GM12878 (cell line): ENCODE measurements around the gene CCDC159. TPM values are rescaled to one million over a fixed set of nuclear protein-coding genes. Genes with fewer than 3 reads are reported as not detected.

ENCODE experiments used
- ATAC-seq: fragments of 200-7000 bp; cut with Tn5 transposase; 3 replicates; pipeline ENCODE4 v1.9.1; 2020; ENCODE audit warnings: mild to moderate bottlenecking, moderate library complexity
- BruUV-seq: library from RNA; stranded (reverse); fragments of 400-500 nt; replicated peaks from 2 replicates; lab custom pipeline; 2021; lab: Mats Ljungman, UMichigan
- CTCF ChIA-PET: fragments of 300-600 bp; sonication (Branson Sonifier 250); formaldehyde crosslinking; extraction: SDS; loops from one replicate; lab custom pipeline; 2021; ENCODE audit warnings: inconsistent platforms; lab: Yijun Ruan, JAX
- POLR2A ChIA-PET: fragments of 350-600 bp; formaldehyde crosslinking; extraction: SDS; loops from one replicate; lab custom pipeline; 2021; ENCODE audit warnings: inconsistent platforms; lab: Charles Lee
- RAD21 ChIA-PET: fragments of 300-600 bp; sonication (Branson Sonifier 250); formaldehyde crosslinking; loops from one replicate; lab custom pipeline; 2023; ENCODE audit warnings: antibody characterized with exemption; ENCODE audit not compliant: unreplicated experiment; lab: Charles Lee
- SMC1A ChIA-PET: fragments of 300-600 bp; sonication (Branson Sonifier 250); formaldehyde crosslinking; loops from one replicate; lab custom pipeline; 2023; ENCODE audit not compliant: unreplicated experiment, uncharacterized antibody; lab: Charles Lee
- DNase-seq: peaks from one replicate; pipeline ENCODE4 v3.0.0-alpha.2; 2011; ENCODE audit warnings: low read depth, low spot score
- FAIRE-seq: peaks from 3 replicates; lab custom pipeline; 2011; peaks lifted over from hg19 to GRCh38; lab: Jason Lieb, UNC
- H2AFZ ChIP-seq: 2 replicates; pipeline ENCODE4 v1.6.0; 2011; ENCODE audit warnings: low read depth, low read length, control low read depth; ENCODE audit not compliant: control insufficient read depth
- H3K27ac ChIP-seq: 2 replicates; pipeline ENCODE4 v1.5.1; 2011; ENCODE audit warnings: control low read depth; ENCODE audit not compliant: control insufficient read depth, insufficient read depth
- H3K27me3 ChIP-seq, 2 experiments: replicated peaks in 1 of 2; 2 replicates each; pipeline versions ENCODE4 v1.6.0 to v1.6.1; 2011; ENCODE audit warnings: low read length in 1 of 2; ENCODE audit not compliant: control insufficient read depth in 2 of 2, insufficient read depth in 2 of 2
- H3K36me3 ChIP-seq, 2 experiments: 2 replicates each; pipeline ENCODE4 v1.5.1; 2011; ENCODE audit warnings: low read length in 1 of 2; ENCODE audit not compliant: control insufficient read depth in 2 of 2, insufficient read depth in 2 of 2
- H3K4me1 ChIP-seq: 2 replicates; pipeline ENCODE4 v1.6.1; 2011; ENCODE audit warnings: mild to moderate bottlenecking, low read length, moderate library complexity, mixed read lengths; ENCODE audit not compliant: control insufficient read depth, insufficient read depth
- H3K4me2 ChIP-seq: 2 replicates; pipeline ENCODE4 v1.6.0; 2011; ENCODE audit warnings: control low read depth; ENCODE audit not compliant: control insufficient read depth, insufficient read depth
- H3K4me3 ChIP-seq: fragments of 200-600 bp; sonication (generic); 2 replicates; pipeline ENCODE4 v1.5.1; 2016
- H3K79me2 ChIP-seq: 2 replicates; pipeline ENCODE4 v1.6.0; 2011; ENCODE audit warnings: low read length; ENCODE audit not compliant: control insufficient read depth, insufficient read depth
- H3K9ac ChIP-seq: 2 replicates; pipeline ENCODE4 v1.8.0; 2011; ENCODE audit warnings: low read length, control low read depth, mixed read lengths; ENCODE audit not compliant: control insufficient read depth, insufficient read depth
- H3K9me3 ChIP-seq: replicated peaks from 3 replicates; pipeline ENCODE4 v1.5.1; 2011; ENCODE audit warnings: mild to moderate bottlenecking, low read length; ENCODE audit not compliant: control insufficient read depth, insufficient read depth
- H4K20me1 ChIP-seq: 2 replicates; pipeline ENCODE4 v1.6.0; 2011; ENCODE audit not compliant: control insufficient read depth, insufficient read depth
- ASH2L ChIP-seq: fragments of 300-600, 200-600 bp; sonication (generic); IDR thresholded peaks from 2 replicates; pipeline ENCODE4 v1.6.1; 2017; ENCODE audit warnings: low read depth, mild to moderate bottlenecking, borderline replicate concordance
- BMI1 ChIP-seq: fragments of 450-650 bp; IDR thresholded peaks from 2 replicates; pipeline ENCODE4 v1.6.1; 2016; ENCODE audit warnings: mild to moderate bottlenecking, moderate library complexity, borderline replicate concordance
- KAT2A ChIP-seq: conservative IDR thresholded peaks from 2 replicates; pipeline ENCODE4 v1.6.1; 2011; ENCODE audit warnings: low read depth, low read length; ENCODE audit not compliant: control insufficient read depth
- KLF5 ChIP-seq: fragments of 450-650 bp; IDR thresholded peaks from 2 replicates; pipeline ENCODE4 v1.6.1; 2014; ENCODE audit warnings: mild to moderate bottlenecking; ENCODE audit not compliant: partially characterized antibody
- POLR2AphosphoS2 ChIP-seq: IDR thresholded peaks from 2 replicates; pipeline ENCODE4 v1.6.1; 2011; ENCODE audit warnings: low read depth, mild to moderate bottlenecking, low read length, improper control_type of control experiment, moderate library complexity
- SREBF2 ChIP-seq: IDR thresholded peaks from 2 replicates; pipeline ENCODE4 v1.6.1; 2012; ENCODE audit warnings: mild to moderate bottlenecking, low read length
- SUZ12 ChIP-seq: fragments of 200-600 bp; sonication (generic); IDR thresholded peaks from one replicate; pipeline ENCODE4 v1.6.1; 2018; ENCODE audit warnings: antibody characterized with exemption, mild to moderate bottlenecking; ENCODE audit not compliant: unreplicated experiment
- WGBS: methylation state at CpG from one replicate; pipeline ENCODE4 v1.1.6; 2016; ENCODE audit warnings: low lambda C conversion rate; ENCODE audit not compliant: insufficient replicate concordance, insufficient coverage; ENCODE audit errors: missing lambda C conversion rate; 5-methylcytosine and 5-hydroxymethylcytosine counted together
- in situ Hi-C: fragments of 300-500 bp; cut with MboI; formaldehyde crosslinking; loops from 9 replicates; pipeline ENCODE4 v1.14.3; 2018; ENCODE audit warnings: mixed read lengths
- intact Hi-C: fragments of 100-400 bp; cut with micrococcal nuclease; formaldehyde crosslinking; loops from one replicate; pipeline ENCODE4 v1.14.2; 2022; ENCODE audit not compliant: unreplicated experiment
- polyA plus RNA-seq, 11 experiments: library from polyadenylated mRNA; depleted of rRNA in 4 of 11; unstranded in 6 of 11; stranded (reverse) in 5 of 11; fragments of >200 nt; fragmentation: Nextera tagmentation in 4 of 11; fragmentation: Illumina TruSeq in 1 of 11; extraction: Ambion mirVana in 4 of 11; extraction: Trizol in 1 of 11; gene quantifications; 1 replicate in 1 of 11; 2 replicates in 10 of 11; pipeline versions ENCODE4 v1.2.1 to v1.2.3, GENCODE V29; 2011 to 2016; ENCODE audit warnings: inconsistent platforms in 2 of 11, missing spikeins in 2 of 11, low read depth in 1 of 11
- total RNA-seq, 4 experiments: library from RNA; depleted of rRNA in 3 of 4; stranded (reverse); fragments of >200 nt in 3 of 4; fragmentation: Illumina TruSeq in 1 of 4; extraction: Trizol in 1 of 4; gene quantifications; 2 replicates each; pipeline versions ENCODE4 v1.2.1 to v1.2.3, GENCODE V29; 2013 to 2021
- TF ChIP-seq, protein P1 (sequence below): fragments of 450-650 bp; IDR thresholded peaks from 2 replicates; pipeline ENCODE4 v1.6.1; 2018; ENCODE audit warnings: borderline replicate concordance, mild to moderate bottlenecking; ENCODE audit not compliant: partially characterized antibody

Gene CCDC159
- total and polyA plus RNA-seq, 10 of the 15 experiments (the other 5 are each of a cell fraction or from before 2014, with no cell fraction given): 0.61 to 14.7 (median 10.1) TPM

DNA sequence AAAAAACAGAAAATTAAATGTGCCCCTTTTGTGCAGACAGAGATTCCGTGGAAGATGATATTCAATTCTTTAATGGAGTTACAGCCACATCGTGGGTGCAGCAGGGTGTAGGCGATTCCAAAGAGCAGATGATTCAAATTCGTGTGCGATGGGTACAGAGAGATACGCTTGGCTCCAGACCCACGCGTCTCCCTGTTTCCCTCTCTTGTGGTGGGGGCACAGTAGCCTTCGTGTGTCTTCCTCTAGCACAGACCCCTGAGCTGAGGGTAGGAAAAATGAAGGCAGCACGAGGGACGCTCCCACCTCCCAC is 45.6 kb upstream of the CCDC159 start:
- no TSS peak for BruUV-seq
- no peak overlapping the region for H3K4me3 ChIP-seq
- SMC1A ChIA-PET: no interaction called here
- DNase-seq (no peak), FAIRE-seq (no peak), ATAC-seq (no peak)
- H3K27me3 ChIP-seq: no peaks in the 10 kb centered on the region
- TF ChIP-seq POLR2AphosphoS2 (no peak), KLF5 (no peak)
- H3K4me2 ChIP-seq: no peak overlapping the region
- no peaks in the 10 kb centered on the region for H3K4me1 ChIP-seq
- no peak overlapping the region for H2AFZ ChIP-seq
- POLR2A ChIA-PET: no interaction called here
- no peak overlapping the region for H3K27ac ChIP-seq
- no peaks in the 10 kb centered on the region for H3K36me3 ChIP-seq
- CTCF ChIA-PET: no interaction called here
- no peaks in the 10 kb centered on the region for H3K79me2 ChIP-seq
- H3K9me3 ChIP-seq: no peaks in the 10 kb centered on the region
- in situ Hi-C loops: no loop called here
- intact Hi-C loops: no loop called here
- RAD21 ChIA-PET: interaction anchor here (0.7 kb wide), 1 partner anchor 98 kb away, joined by 3 read pairs; no protein-coding TSS in a partner anchor
- no peak overlapping the region for H3K9ac ChIP-seq
- 49% methylated on average over 11 of the region's 11 CpGs for WGBS
- H4K20me1 ChIP-seq: no peaks in the 10 kb centered on the region

DNA sequence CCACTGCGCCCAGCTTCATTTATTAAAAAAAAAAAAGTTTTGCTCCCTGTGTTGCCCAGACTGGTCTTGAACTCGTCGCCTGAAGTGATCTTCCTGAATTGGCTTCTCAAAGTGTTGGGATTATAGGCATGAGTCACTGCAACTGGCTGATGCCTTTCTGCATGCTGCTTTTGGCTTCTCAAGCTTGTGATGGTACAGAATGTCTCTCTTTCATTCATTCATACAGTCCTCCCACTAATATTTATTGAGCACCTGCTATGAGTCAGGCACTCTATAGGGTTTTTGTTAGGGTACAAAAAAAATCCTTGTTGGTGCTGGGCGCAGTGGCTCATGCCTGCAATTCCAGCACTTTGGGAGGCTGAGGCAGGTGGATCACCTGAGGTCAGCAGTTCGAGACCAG is 41.4 kb upstream of the CCDC159 start:
- no peak overlapping the region for H3K4me3 ChIP-seq
- WGBS: 68% methylated on average over 5 of the region's 5 CpGs
- CTCF ChIA-PET: interaction anchor here (1.0 to 1.3 kb wide), 2 partner anchors 8 to 11 kb away, joined by 3 to 4 read pairs; no protein-coding TSS in a partner anchor
- DNase-seq (no peak), FAIRE-seq (no peak)
- in situ Hi-C loops: no loop called here
- H2AFZ ChIP-seq: no peak overlapping the region
- POLR2A ChIA-PET: no interaction called here
- no peaks in the 10 kb centered on the region for H3K4me1 ChIP-seq
- H3K36me3 ChIP-seq: no peaks in the 10 kb centered on the region
- intact Hi-C loops: no loop called here
- BruUV-seq: no TSS peak
- TF ChIP-seq SUZ12 (no peak), SREBF2 (no peak), ASH2L (no peak), BMI1 (no peak), KAT2A (no peak)
- TF ChIP-seq, protein P1, sequence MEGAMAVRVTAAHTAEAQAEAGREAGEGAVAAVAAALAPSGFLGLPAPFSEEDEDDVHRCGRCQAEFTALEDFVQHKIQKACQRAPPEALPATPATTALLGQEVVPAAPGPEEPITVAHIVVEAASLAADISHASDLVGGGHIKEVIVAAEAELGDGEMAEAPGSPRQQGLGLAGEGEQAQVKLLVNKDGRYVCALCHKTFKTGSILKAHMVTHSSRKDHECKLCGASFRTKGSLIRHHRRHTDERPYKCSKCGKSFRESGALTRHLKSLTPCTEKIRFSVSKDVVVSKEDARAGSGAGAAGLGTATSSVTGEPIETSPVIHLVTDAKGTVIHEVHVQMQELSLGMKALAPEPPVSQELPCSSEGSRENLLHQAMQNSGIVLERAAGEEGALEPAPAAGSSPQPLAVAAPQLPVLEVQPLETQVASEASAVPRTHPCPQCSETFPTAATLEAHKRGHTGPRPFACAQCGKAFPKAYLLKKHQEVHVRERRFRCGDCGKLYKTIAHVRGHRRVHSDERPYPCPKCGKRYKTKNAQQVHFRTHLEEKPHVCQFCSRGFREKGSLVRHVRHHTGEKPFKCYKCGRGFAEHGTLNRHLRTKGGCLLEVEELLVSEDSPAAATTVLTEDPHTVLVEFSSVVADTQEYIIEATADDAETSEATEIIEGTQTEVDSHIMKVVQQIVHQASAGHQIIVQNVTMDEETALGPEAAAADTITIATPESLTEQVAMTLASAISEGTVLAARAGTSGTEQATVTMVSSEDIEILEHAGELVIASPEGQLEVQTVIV: no peak
- TF ChIP-seq, all 136 proteins: peak for 0
- Histone ChIP-seq H3K9me3 (no peaks in the 10 kb centered on the region), H4K20me1 (no peaks in the 10 kb centered on the region), H3K27ac (no peak overlapping the region), H3K9ac (no peak overlapping the region), H3K79me2 (no peaks in the 10 kb centered on the region), H3K27me3 (no peaks in the 10 kb centered on the region), H3K4me2 (no peak overlapping the region)
- ChIA-PET RAD21 (no interaction called here), SMC1A (no interaction called here)
- ATAC-seq: no peak
